ENCODE measurements around the gene KRTAP10-12.

Gene KRTAP10-12

DNA sequence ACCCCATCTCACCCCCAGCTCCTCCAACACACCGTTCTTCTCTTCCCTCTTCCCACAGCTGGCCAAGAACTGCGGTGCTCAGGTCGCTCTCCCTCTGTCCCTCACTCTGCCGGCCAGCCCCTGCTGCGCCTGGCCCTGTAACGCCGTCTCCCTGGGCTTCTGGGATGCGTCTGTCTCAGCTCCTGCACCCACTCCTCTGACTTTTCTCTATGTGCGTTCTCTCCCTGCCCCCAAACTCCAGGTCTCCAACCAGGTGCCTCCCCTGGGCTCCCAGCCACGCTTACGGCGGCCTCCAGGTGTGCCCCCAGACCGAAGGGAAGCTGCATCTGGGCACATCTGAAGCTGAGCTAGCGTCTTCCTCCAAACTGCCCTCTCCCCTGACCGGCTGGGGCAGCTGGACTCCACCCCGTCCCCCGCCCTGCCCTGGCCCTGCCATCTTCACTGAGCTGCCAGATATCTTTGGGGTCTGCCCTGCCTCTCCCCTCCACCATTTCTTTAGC, 2.6 kb downstream of the KRTAP10-12 start:
- DNase-seq: no peak

GRCh38 chr21:44700101-44701022, 3.4 kb downstream of the KRTAP10-12 start:
- no peak for DNase-seq

- DNase-seq: no peak
Observed at GRCh38 chr21:44701023-44701400, 4.0 kb downstream of the KRTAP10-12 start.

DNA sequence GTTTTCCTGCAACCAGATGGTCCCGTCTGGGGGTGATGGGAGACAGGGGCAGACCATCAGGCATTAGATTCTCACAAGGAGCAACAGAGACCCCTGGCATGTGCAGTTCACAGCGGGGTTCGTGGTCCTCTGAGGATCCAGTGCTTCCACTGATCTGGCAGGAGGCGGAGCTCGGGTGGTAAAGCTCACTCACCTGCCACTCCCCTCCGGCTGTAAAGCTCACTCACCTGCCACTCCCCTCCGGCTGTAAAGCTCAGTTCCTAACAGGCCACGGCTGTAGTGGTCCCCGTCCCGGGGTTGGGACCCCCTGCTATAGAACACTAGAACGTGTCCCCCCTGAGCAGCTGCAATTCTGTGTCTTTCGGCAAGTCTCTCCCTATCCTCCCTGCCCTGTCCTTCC, 4.6 kb downstream of the KRTAP10-12 start:
- DNase-seq: no peak

DNA sequence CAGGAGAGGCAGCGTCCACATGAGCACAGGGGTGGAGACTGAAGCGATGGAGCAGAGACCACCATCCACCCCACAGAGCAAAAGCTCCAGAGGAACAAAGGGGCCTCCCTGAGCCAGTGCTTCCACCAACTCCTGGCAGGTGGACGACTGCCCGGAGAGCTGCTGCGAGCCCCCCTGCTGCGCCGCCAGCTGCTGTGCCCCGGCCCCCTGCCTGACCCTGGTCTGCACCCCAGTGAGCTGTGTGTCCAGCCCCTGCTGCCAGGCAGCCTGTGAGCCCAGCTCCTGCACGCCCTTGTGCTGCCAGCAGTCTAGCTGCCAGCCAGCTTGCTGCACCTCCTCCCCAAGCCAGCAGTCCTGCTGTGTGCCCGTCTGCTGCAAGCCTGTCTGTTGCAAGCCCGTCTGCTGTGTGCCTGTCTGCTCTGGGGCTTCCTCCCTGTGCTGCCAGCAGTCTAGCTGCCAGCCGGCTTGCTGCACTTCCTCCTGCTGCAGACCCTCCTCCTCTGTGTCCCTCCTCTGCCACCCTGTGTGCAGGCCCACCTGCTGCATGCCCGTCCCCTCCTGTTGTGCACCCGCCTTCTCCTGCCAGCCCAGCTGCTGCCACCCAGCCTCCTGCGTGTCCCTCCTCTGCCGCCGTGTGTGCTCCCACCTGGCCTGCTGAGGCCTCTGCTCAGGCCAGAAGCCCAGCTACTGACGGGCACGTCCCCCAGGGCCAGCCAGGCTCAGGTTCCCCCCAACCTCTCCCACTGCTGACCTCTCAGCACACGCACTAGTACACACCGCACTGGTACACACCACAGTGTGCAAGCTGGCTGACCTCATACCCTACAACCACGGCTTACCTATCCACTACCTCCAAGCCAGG, 5.4 kb downstream of the KRTAP10-12 start:
- DNase-seq: no peak

DNA sequence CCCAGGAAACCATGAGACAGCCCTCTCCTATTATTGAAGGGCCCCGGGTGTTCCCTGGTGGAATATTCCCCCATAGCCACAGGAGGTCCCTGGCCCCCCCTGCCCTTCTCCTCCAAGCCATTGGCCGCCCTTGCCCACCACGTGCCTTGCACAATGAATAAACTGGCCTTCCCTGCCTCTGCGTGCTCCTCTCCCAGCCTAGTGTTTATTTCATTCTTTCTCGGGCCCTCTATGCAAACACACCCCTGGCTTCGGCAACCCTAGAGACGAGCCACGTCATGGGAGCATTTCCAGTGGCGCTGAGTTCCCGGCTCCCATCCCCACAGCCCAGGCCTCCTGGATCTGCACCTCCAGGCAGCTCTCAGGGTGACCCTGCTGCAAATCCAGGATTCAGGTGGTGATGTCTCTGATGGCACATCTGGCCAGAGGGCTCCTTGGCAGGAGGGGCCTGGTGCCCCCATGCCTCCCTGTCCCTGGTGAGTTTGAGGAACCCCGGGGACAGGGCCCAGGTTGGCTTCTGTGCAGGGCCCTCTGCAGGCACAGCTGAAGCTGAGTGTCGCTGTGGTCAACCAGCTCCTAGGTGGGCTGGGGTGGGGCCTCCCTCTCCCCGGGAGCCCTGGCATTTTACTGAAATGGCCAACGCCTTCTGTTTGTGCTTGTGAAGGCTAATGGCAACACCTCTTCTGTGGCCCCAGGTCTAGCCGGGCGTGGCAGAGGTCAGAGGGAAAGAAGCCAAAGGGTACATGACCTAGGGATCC, 6.2 kb downstream of the KRTAP10-12 start:
- no peak for DNase-seq

DNA sequence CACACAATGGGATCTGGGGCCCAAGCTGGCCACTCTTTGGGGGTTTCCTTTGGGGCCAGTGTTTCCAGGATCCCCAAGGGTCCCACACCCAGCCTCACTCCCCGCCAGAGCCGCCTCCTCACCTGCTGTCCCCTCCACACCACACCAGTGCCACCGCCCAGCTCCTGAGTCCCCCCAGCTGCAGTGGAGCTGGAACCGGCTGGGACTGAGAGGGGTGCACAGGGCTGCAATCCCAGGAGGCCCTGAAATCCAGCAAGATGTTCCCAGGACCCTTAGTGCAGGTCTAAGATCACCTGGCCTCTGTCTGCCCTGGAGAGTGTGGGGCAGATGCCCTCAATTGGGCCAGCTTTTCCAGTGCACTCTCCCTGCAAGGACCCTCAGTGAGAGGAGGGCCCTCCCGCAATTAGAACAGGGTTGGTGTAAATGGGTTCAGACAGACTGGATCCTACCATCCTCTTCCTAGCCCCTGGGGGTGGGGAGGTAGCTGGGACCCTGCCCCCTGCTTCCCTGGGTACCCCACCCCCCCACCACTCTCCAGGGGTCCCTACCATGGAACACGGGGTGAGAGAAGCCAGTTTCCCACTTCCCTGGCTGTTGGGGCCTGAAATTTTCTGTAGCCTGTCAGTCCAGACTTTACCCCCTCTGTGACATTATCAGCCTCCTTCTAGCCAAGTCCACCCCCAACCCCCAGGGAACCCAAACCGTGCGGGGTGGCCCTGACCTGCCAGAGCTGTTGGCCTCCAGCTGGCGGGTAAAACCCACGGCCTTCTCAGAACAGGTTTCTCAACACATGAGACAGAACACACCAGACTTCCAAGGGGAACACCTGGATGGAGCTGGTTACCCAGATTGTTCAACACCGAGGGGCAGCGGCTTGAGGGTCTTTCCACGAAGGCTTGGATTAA, 7.0 kb downstream of the KRTAP10-12 start:
- DNase-seq: no peak

- no peak for DNase-seq
Observed at GRCh38 chr21:44704636-44705001, 7.6 kb downstream of the KRTAP10-12 start.

DNA sequence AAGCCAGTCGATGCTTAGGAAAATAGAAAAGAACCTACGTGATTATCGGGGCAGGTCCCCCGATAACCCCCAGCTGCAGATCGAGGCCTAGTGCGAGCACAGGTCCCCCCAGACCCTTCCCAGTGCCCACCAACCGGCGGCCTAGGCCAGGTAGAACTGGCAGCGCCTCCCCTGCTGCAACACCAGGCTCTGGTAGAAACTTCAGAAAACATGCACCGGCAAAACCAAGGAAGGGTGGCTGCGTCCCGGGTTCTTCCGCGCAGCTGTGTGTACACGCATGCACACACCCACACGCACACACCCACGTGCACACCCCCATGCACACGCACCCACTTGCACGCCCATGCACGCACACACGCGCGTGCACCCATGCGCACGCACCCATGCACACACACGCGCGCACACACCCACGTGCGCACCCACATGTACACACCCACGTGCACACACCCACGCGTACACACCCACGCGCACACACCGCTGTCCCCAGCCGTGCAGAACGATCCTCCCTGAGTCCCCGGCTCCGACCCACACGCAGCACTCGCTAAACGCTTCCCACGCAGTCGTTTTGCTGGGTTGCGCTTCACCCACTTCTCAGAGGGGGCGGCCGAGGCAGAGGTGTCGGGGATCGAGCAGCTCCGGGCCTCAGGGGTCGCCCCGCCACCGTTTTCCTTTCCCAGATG, 9.2 kb downstream of the KRTAP10-12 start:
- no peak for DNase-seq

- DNase-seq: no peak
Observed at GRCh38 chr21:44706706-44707581, 10.0 kb downstream of the KRTAP10-12 start.

GRCh38 chr21:44708213-44708865, 11.4 kb downstream of the KRTAP10-12 start:
- DNase-seq: no peak

DNA sequence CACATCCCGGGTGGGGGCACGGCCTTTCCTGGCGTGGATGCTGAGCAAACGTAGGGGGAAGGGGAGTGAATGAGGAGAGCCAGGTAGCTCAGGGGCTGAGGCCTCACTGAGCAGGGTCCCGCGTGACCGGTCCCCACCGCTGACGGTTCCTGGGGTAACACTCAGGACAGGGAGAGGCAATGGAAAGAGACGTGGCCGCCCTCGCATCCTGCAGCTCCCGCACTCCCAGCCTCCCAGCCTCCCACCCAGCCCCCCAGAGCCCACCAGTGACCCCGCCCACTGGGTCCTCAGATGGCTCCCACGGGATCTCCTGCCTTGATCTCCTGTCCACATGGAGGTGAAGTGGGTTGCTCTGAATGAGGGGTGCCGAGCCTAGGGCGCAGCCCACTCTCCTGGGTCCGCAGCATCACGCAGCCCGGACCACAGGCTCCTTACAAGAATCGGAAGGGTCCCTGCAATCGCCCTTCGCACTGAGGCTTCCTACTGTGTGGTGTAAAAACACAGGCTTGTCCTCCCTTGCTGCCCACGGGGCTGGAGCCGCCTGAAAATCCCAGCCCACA, 12.0 kb downstream of the KRTAP10-12 start:
- no peak for DNase-seq

GRCh38 chr21:44709426-44710293, 12.7 kb downstream of the KRTAP10-12 start:
- peak; percentile 10 for DNase-seq

DNA sequence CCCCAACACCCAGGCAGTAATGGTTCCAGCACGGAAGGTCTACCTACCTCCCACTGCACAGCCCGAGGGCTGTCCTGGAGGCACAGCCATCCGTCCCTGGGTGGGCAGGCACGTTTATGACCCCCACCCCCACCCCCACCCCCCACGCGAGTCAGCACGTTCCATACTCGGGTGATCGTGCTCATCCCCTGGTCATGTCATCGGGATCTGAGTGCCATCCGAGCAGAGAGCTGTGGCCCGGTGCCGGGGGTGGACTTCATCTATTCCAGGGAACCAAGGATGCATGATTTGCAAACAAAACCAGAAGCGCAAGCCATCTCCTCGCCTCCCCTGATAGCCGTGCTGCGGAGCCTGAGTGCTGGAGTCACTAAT, 13.3 kb downstream of the KRTAP10-12 start:
- DNase-seq: no peak

- DNase-seq: no peak
Observed at GRCh38 chr21:44710756-44711326, 13.9 kb downstream of the KRTAP10-12 start.

DNA sequence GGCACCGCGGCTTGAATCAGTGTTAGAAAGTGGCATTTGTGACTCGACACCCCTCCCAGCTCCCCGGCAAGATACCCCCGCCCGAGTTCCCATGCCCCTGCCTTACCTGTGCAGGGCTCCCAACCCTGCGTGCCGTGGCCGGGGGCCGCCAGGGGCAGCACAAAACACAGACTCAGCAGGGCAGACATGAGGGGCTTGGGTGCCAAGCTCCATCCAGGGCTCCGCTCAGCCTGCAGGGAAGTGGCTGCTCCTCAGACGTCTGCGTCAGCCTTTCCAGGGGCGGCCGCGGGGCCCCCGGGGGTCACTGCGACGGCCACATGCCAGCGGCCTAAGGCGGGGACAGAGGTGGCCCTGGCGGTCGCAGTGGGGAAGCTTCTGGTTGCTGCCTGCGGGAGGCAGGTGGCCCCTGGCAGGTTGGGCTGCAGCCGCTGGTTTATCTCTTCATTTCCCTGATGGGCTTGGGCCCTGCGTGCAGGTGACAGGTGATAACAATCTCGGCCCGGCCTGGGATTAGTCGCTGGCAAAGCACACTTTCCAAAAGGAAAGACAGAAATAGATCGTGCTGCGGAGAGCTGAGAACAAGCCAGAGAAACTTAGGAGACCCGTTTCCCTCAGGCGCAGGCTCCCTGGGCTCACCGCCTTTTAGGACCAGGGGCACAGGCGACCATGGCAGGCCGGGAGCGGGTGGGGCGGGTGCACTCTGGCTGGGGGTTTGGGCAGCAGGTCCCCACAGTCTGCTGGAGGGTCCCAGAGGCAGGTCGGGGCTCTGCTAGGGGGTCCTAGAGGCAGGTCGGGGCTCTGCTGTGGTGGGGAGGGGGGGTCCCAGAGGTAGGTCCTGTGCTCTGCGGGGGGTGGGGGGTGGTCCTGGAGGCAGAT, 14.6 kb downstream of the KRTAP10-12 start, which contains the start of gene TSPEAR:
TSS of gene TSPEAR (minus strand) at position 246 of the 876 bp plus-strand sequence. CDS start at position 188, 58 bp downstream.
- no peak for DNase-seq
